Stimulated activated effector memory CD8-positive, alpha-beta T cell treated with anti-CD3 and anti-CD28 coated beads, Interleukin-12 subunit alpha, Interleukin-12 subunit beta, amount 100 ng/mL, for 72 hours (primary cell): ENCODE data around the gene THSD8.
"Not testable (repeated sequence)": the region's sequence is repeated elsewhere in the genome, so short reads cannot be mapped to it uniquely, and the experiment has no call there.

Experiments
- ATAC-seq: fragments of 150-1000 bp; cut with Tn5 transposase; 2 replicates; pipeline ENCODE4 v1.10.0; 2021
- DNase-seq, 2 donors: peaks; one replicate each; pipeline ENCODE4 v3.0.0; 2021 to 2022; ENCODE audit warnings: low spot score in 2 of 2
- H3K27ac Mint-ChIP-seq: one replicate; pipeline ENCODE4 v1.8.0; 2022; ENCODE audit warnings: mild to moderate bottlenecking, mixed read lengths
- H3K36me3 Mint-ChIP-seq: one replicate; pipeline ENCODE4 v1.8.0; 2022; ENCODE audit warnings: mild to moderate bottlenecking, mixed read lengths
- H3K4me1 Mint-ChIP-seq: one replicate; pipeline ENCODE4 v1.8.0; 2022; ENCODE audit warnings: mixed read lengths
- H3K4me3 Mint-ChIP-seq: one replicate; pipeline ENCODE4 v1.8.0; 2022; ENCODE audit warnings: mild to moderate bottlenecking, mixed read lengths
- H3K9me3 Mint-ChIP-seq: one replicate; pipeline ENCODE4 v1.8.0; 2022; ENCODE audit warnings: mixed read lengths

Gene THSD8

GRCh38 chr19:12794196-12794941 lies 7.5 kb upstream of the THSD8 start:
- no peak for DNase-seq
- H3K27ac Mint-ChIP-seq: peak overlapping the region; percentile 97
- peaks cover 32% of the 10 kb centered on the region for H3K4me1 Mint-ChIP-seq
- no peak for ATAC-seq
- H3K36me3 Mint-ChIP-seq: peaks cover 90% of the 10 kb centered on the region
- no peaks in the 10 kb centered on the region for H3K9me3 Mint-ChIP-seq
- peak overlapping the region; percentile 98 for H3K4me3 Mint-ChIP-seq

GRCh38 chr19:12794971-12795381 lies 6.9 kb upstream of the THSD8 start:
- DNase-seq (no peak), ATAC-seq (no peak)
- H3K4me3 Mint-ChIP-seq: peak overlapping the region; percentile 98
- H3K9me3 Mint-ChIP-seq: no peaks in the 10 kb centered on the region
- H3K27ac Mint-ChIP-seq: peak overlapping the region; percentile 97
- H3K4me1 Mint-ChIP-seq: peaks cover 32% of the 10 kb centered on the region
- H3K36me3 Mint-ChIP-seq: peaks cover 89% of the 10 kb centered on the region

GRCh38 chr19:12796146-12797071 lies 5.5 kb upstream of the THSD8 start:
- H3K9me3 Mint-ChIP-seq: no peaks in the 10 kb centered on the region
- ATAC-seq: no peak
- H3K36me3 Mint-ChIP-seq: peaks cover 85% of the 10 kb centered on the region
- peak overlapping the region; percentile 98 for H3K4me3 Mint-ChIP-seq
- DNase-seq: peak; percentile 67 to 89
- H3K27ac Mint-ChIP-seq: peak overlapping the region; percentile 83
- H3K4me1 Mint-ChIP-seq: peaks cover 30% of the 10 kb centered on the region

GRCh38 chr19:12797141-12797587 lies 4.7 kb upstream of the THSD8 start:
- no peak overlapping the region for H3K4me3 Mint-ChIP-seq
- H3K27ac Mint-ChIP-seq: no peak overlapping the region
- H3K36me3 Mint-ChIP-seq: peaks cover 80% of the 10 kb centered on the region
- H3K9me3 Mint-ChIP-seq: no peaks in the 10 kb centered on the region
- ATAC-seq: no peak
- DNase-seq: no peak
- peaks cover 33% of the 10 kb centered on the region for H3K4me1 Mint-ChIP-seq

- not testable (repeated sequence) for H3K9me3 Mint-ChIP-seq, ATAC-seq, H3K27ac Mint-ChIP-seq, DNase-seq, H3K4me3 Mint-ChIP-seq
- H3K36me3 Mint-ChIP-seq: peaks cover 76% of the 10 kb centered on the region
- H3K4me1 Mint-ChIP-seq: peaks cover 38% of the 10 kb centered on the region
Measured at GRCh38 chr19:12797607-12798006, 4.3 kb upstream of the THSD8 start.

GRCh38 chr19:12799742-12800465 lies 2.0 kb upstream of the THSD8 start:
- Mint-ChIP-seq H3K4me3 (peak overlapping the region; percentile 86), H3K27ac (no peak overlapping the region), H3K4me1 (peaks cover 29% of the 10 kb centered on the region), H3K9me3 (no peaks in the 10 kb centered on the region), H3K36me3 (peaks cover 59% of the 10 kb centered on the region)
- ATAC-seq (no peak), DNase-seq (no peak)

GRCh38 chr19:12800466-12800770 lies 1.5 kb upstream of the THSD8 start:
- peaks cover 29% of the 10 kb centered on the region for H3K4me1 Mint-ChIP-seq
- no peaks in the 10 kb centered on the region for H3K9me3 Mint-ChIP-seq
- peaks cover 55% of the 10 kb centered on the region for H3K36me3 Mint-ChIP-seq
- no peak for DNase-seq
- H3K27ac Mint-ChIP-seq: peak overlapping the region; percentile 88
- peak overlapping the region; percentile 86 for H3K4me3 Mint-ChIP-seq
- no peak for ATAC-seq

GRCh38 chr19:12800923-12801465 lies 875 bp upstream of the THSD8 start:
- ATAC-seq: peak; percentile 57
- H3K27ac Mint-ChIP-seq: peak overlapping the region; percentile 88

GRCh38 chr19:12802267-12803106 lies 618 bp downstream of the THSD8 start:
- no peaks in the 10 kb centered on the region for H3K9me3 Mint-ChIP-seq
- no peak overlapping the region for H3K27ac Mint-ChIP-seq
- H3K36me3 Mint-ChIP-seq: peaks cover 52% of the 10 kb centered on the region
- ATAC-seq (no peak), DNase-seq (no peak)
- peak overlapping the region; percentile 86 for H3K4me3 Mint-ChIP-seq
- peaks cover 30% of the 10 kb centered on the region for H3K4me1 Mint-ChIP-seq

More at GRCh38 chr19:12800923-12801465, 875 bp upstream of the THSD8 start:
- Mint-ChIP-seq H3K9me3 (no peaks in the 10 kb centered on the region), H3K36me3 (peaks cover 52% of the 10 kb centered on the region), H3K4me1 (peaks cover 25% of the 10 kb centered on the region), H3K4me3 (peak overlapping the region; percentile 86)
- DNase-seq: no peak

GRCh38 chr19:12804051-12804450 lies 2.2 kb downstream of the THSD8 start:
- no peaks in the 10 kb centered on the region for H3K9me3 Mint-ChIP-seq
- H3K27ac Mint-ChIP-seq: no peak overlapping the region
- H3K4me1 Mint-ChIP-seq: peaks cover 35% of the 10 kb centered on the region
- no peak overlapping the region for H3K4me3 Mint-ChIP-seq
- ATAC-seq (no peak), DNase-seq (no peak)
- H3K36me3 Mint-ChIP-seq: peaks cover 52% of the 10 kb centered on the region

- Mint-ChIP-seq H3K9me3 (no peaks in the 10 kb centered on the region), H3K36me3 (peaks cover 60% of the 10 kb centered on the region), H3K4me1 (peaks cover 27% of the 10 kb centered on the region), H3K4me3 (peak within 1 kb of the TSS; percentile 97), H3K27ac (peak within 1 kb of the TSS; percentile 96)
- peak; percentile 79 to 91 for DNase-seq
- peak; percentile 93 for ATAC-seq
Measured at GRCh38 chr19:12806242-12807081, 4.6 kb downstream of the THSD8 start, which contains the start of gene RNASEH2A. RNASEH2A (plus strand) TSS chr19:12806584; CDS start chr19:12806674, 90 bp downstream.

- DNase-seq (no peak), ATAC-seq (no peak)
- Mint-ChIP-seq H3K4me3 (no peak overlapping the region), H3K4me1 (no peaks in the 10 kb centered on the region), H3K9me3 (no peaks in the 10 kb centered on the region), H3K36me3 (peaks cover 51% of the 10 kb centered on the region), H3K27ac (no peak overlapping the region)
Measured at GRCh38 chr19:12815088-12815487, 13.2 kb downstream of the THSD8 start.

- not testable (repeated sequence) for DNase-seq, H3K4me1 Mint-ChIP-seq, ATAC-seq, H3K27ac Mint-ChIP-seq, H3K9me3 Mint-ChIP-seq, H3K4me3 Mint-ChIP-seq
- H3K36me3 Mint-ChIP-seq: peaks cover 34% of the 10 kb centered on the region
Measured at GRCh38 chr19:12817188-12817587, 15.3 kb downstream of the THSD8 start.
